EL (cell line): Measurements from ENCODE around the gene PIRT.

ENCODE experiments used
- DNase-seq: peaks from one replicate; pipeline ENCODE4 v3.0.0-alpha.2; 2016

The PIRT gene

DNA sequence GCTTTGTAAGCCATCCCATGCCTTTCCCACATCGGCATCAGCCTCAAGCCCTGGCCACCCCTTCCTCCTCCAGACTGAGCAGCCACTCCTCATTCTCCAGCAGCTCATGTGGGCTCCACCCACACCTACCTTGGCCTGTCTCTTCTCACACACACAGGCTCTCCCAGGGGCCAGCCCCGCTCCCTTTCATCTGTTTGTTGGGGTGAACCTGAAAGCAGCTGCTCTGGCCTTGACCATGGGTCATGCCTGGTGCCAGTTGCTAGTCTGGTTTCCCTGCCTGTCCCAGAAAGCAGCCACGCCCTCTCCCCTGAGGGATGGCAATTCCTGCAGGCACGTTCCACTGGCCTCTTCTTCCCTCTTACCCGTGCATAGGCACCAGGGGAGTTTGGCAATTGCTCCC is 22.6 kb downstream of the PIRT start:
- no peak for DNase-seq

DNA sequence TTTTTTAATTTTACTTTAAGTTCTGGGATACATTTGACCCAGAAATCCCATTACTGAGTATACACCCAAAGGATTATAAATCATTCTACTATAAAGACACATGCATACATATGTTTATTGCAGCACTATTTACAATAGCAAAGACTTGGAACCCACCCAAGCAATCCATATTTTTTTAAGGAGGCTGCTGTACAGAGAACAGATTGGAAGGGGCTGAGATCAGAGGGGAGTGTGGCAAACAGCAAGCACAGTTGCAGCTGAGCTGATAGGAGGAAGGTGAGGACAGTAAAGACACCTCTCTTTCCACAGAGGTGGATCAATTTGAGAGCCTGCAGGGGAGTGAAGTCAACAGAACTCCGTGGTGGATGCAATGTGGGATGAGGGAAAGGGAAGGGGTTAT is 23.8 kb downstream of the PIRT start:
- DNase-seq: no peak

- DNase-seq: no peak
Measured at GRCh38 chr17:10812674-10813073, 25.2 kb downstream of the PIRT start.

DNA sequence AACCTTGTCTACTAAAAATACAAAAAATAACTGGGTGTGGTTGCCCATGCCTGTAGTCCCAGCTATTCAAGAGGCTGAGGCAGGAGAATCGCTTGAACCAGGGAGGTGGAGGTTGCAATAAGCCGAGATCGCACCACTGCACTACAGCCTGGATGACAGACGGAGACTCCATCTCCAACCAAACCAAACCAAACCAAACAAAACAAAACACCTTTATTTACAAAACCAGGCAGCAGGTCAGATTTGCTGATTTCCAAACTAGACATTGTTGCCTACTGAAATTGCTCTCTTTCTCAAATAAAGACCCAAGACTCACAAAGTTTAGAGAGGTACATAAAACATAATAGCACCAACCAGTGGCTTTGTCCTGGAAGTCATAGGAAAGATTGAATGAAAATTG is 28.3 kb downstream of the PIRT start:
- DNase-seq: no peak

DNA sequence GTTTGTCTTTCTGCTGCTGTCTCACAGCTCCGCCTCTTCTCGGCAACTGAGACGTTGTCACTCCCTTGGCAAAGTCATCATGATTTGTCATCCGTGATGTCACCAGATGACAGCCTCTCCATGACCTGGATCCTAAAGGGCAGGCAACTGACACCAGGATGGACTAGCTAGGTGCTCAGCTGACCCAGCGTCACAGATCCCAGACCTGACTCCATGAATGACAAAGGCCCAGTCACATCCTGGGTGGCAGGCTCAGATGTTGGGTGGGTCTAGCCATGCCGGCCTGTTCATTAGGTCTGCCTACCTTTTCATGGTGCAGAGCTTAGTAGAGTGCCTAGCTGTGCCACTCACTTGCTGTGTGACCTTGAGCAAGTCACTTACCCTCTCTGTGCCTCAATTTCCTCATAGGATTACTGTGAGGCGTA is 30.2 kb downstream of the PIRT start:
- no peak for DNase-seq

DNA sequence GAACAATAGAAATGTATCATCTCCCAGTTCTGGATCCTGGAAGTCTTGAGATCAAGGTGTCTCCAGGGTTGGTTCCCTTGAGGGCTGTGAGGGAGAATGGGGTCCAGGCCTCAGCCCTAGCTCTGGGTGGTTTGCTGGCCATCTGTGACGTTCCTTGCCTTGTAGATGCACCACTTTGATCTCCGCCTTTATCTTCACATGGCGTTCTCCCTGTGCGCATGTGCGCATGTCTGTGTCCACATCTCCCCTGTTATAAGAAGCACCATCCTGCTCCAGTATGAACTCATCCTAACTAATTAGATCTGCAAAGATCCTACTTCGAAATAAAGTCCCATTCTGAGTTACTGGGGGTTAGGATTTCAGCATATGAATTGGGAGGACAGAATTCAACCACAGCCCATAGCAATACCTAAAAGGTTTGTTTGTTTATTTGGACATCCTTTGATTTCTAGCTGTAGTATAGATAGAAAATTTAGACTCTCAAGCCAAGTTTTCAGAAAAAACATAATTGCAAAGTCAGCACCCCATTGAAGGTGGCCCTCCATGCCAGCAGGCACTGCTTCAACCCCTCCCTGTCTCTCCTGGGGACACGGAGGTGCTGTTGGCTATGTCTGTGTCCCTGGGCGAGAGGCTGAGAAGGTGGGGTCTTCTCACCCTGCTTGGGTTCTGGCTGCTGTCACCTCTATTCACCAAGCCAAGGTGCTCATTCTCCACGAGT is 31.2 kb downstream of the PIRT start:
- no peak for DNase-seq

DNA sequence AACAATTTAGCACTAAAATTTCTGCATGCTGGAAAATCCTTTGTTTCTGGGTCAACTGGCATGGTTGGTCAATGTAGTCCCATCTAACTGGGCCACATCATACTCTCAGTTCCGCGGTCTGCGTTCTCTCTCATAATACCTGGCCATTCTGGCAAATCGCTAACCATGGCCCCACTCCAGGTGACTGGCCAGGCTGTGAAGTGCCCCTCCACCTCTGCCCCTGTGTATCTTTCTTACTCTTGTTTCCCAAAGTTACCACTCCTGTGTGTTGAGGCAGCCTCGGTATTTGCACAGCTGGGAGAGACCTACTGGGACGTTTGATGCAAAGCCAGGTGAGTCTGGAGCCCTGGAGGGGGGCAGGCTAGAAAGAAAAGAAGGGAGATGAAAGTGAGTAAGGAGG is 32.0 kb downstream of the PIRT start:
- DNase-seq: no peak

- DNase-seq: no peak
Measured at GRCh38 chr17:10804546-10804945, 33.3 kb downstream of the PIRT start.

DNA sequence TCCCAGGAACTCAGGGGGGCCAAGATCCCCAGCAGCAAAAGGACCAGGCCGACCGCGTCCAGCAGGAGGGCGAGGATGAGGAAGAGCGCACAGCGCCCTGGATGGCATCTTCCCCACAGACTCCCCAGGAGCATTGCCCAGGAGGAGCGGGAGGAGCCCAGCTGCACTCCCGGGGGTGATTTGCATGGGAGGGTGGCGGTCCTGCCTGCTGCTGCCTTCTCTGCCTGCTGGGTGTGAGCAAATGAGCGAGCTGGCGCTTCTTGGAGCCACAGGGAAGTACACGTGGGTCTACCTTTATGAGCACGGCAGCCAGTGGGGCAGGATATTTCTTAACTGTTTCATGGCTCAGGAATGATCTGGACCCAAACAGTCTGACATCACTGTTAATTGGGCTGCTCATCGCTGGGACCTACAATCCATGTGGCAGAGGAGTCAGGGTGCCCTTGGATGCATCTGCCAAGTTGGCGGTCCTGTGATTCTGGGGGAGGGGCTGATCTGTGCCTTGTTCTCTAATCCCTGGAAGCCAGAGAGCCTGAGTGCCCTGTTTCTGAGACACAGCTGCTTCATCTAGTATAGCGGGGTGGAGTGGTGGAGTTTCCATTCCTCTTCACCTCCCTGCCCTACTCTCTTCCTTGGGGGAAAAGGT is 33.9 kb downstream of the PIRT start, which contains the start of gene TMEM238L:
TSS of gene TMEM238L (minus strand) at position 270 of the 646 bp plus-strand sequence. CDS start at position 134, 136 bp downstream.
- DNase-seq: no peak

DNA sequence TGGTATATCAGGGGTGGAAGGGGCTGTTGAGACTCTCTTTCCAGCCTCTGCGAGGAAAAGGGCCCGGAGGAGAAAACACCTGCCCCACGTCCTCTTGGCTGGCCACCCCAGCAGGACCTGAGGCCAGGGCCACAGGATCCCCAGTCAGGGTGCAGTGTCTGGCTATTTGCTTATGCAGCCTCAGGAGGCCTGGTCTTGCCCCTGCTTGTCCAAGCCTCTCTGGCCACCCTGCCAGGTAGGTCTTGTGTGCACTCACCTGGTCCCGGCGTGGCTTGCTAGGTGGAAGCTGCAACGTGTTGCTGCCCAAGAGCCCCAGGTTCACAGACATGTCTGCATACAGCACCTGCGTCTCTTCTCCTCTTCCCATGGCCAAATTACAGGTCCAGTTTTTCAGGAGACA is 34.5 kb downstream of the PIRT start:
- no peak for DNase-seq

GRCh38 chr17:10802496-10803284 is 35.2 kb downstream of the PIRT start:
- no peak for DNase-seq

DNA sequence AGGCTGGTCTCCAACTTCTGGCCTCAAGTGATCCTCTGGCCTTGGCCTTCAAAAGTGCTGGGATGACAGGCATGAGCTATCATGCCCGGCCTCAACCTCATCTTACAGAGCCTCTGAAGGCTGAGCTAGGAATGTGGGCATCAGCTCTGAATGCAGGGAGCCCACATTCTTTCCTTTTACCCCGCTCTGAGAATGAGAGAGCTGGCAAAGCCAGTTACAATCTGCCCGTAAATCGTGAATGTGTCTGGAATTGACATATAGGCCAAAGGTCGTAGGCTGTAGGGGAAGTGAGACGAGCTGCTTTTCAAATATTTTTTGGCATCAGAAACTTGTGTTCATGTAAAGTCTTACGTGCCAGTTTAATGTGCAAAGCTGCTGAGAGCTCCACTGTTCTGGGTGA is 38.5 kb downstream of the PIRT start:
- DNase-seq: no peak

DNA sequence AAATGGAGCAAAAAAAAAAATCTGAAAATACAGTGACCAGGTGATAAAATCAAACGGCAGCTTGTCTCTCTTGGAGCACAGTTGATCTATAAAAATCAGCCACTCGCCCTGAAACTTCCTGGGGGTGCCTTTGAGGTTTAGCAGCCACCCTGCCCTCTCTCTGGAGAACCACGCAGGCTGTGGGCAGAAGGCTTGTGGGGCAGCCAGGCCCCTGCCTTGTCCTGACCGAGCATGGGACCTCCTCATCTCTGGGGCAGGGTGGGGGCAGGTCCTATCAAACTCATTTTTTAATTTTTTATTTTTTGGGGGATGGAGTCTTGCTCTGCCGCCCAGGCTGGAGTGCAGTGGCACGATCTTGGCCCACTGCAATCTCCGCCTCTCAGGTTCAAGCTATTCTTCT is 39.0 kb downstream of the PIRT start:
- DNase-seq: no peak

DNA sequence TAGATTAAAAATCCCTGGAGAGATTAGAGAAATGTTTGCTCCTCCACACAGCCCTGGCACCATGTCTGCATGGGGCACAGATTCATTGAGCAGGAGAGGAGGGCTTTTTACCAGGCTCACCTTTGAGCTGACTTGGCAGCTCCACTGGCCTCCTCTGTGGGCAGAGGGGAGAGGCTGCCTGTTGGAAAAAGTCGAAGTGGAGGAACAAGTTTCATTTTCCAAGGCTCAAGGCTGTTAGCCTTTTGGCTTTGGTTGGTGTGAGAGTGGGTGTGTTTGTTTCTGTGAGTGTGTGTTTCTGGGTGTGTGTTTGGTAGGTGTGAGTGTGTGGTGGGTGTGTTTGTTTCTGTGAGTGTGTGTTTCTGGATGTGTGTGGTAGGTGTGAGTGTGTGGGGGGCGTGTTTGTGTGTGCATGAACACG is 39.5 kb downstream of the PIRT start:
- no peak for DNase-seq

- no peak for DNase-seq
Measured at GRCh38 chr17:10797476-10798328, 40.2 kb downstream of the PIRT start.

DNA sequence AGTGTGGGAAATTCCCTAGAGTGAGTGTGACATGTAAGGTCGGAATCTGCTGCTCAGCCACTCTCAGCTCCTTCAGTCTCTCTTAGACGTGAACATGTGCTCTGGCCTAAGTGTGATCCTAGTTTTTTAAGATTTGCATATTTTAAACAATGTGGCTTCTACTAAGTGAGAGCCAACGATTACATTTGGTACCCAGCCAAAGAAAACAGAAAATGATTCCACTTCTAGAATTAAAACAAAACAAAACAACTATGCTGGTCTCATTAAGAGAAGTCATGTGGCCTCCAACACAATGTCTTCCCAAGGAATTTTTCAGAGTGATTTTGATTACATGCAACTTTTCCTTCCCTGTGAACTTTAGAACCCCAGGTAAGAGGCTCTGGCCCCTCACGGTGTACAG is 44.1 kb downstream of the PIRT start:
- no peak for DNase-seq

DNA sequence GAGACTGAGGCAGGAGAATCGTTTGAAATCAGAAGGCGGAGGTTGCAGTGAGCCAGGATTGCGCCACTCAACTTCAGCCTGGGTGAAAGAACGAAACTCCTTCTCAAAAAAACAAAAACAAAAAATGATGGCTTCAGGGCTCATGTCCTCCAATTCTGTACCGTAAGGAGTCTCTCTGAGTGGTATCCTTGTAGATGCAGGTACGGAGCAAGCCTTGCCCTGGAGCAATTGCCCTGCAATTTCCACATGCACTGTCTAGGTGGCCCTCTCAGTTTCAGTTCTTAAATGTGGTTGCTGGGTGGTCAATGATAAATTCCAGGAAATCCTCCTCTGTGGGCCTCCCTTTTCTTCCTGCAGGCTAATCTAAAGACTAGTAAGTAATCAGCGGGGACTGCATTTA is 44.6 kb downstream of the PIRT start:
- no peak for DNase-seq

DNA sequence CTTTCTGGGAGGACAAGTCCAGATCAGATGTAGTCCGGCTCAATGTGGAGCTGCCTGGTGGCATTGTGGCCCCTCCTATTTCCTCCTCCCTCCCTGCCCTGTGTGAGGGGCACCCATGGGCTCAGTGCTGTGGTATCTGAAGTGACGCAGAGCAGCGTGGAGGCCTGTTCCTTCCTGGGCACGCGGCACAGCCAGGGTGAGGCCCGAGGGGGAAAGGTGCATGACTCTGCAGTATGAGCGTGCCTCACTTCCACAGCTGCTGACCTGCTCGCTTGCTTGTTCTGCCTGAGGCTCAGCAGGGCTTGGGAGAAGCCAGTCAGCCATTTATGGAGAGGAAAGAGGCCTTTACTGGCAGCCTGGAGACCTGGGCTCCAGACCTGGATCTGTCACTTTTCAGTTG is 45.7 kb downstream of the PIRT start:
- no peak for DNase-seq

GRCh38 chr17:10790491-10791401 is 47.1 kb downstream of the PIRT start:
- DNase-seq: no peak

DNA sequence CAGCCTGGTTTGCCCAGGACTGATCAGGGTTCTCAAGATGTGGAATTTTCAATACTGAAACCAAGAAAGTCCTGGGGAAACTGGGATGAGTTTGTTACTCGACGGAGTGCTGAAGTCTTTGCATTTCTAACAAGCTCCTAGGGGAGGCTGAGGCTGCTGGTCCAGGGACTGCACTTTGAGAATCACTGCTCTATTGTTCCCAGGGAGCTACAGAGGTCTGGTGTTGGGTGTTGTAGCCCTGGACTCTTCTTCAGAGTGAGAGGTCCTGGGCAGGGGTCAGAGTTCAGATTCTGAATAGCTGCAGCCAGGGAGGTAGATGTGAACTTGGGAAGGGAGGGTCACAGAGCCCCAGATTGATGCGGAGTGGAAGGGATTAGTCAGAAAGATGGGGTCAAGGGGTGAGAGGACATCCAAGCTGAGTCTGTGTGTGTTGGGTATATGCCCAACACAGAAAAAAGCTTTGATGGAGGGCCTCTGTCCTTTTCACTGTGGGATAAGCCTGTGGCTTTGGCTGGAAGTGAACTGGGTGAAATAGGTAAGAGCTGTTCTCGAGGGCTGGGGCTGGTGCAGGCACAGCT is 48.1 kb downstream of the PIRT start:
- DNase-seq: no peak

DNA sequence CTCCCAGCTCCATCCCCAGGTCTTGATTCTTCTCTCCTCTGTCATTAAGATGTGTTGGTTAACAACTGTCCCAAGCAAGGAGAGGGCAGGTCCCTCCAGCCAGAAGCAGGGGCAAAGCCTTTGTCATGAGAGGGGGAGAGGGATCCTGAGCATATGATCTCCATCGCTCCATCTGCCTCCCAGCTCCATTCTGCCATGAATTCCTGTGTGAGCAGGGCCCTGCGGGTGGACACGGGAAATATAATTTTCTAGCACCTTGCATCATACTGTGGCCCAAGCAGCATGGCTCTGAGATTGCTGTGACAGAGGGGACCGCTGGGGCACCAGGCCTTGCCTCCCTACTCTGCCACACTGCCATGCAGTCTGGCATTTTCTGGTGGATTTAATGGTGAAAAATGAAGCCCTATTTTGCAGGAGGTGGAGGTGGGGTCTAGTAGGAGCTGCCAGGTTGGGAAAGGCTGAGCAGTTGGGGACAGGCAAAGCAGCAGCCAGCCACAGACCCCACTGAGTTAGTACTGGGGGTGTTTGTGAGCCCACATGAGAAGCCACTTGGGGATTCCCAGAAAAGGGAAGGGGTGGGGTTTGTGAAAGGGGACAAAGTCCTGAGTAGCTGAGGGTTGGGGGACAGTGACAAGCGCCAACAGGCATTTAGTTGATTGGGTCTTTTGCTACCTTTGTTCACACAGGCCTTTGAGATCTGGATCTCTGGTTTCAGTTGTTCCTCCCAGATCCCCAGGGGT is 50.4 kb downstream of the PIRT start:
- no peak for DNase-seq
